NK-92 (cell line): ENCODE measurements around the gene PPP5C.
"Not testable (repeated sequence)": the region's sequence is repeated elsewhere in the genome, so short reads cannot be mapped to it uniquely, and the experiment has no call there.

Experiments
- DNase-seq: peaks from one replicate; lab custom pipeline; 2025; ENCODE audit not compliant: unreplicated experiment; lab: John Stamatoyannopoulos, UW

The PPP5C gene

GRCh38 chr19:46346821-46347571, at the start of gene PPP5C:
Gene PPP5C (plus strand): TSS chr19:46347087. CDS start chr19:46347097, 10 bp downstream.
- no peak for DNase-seq

GRCh38 chr19:46297700-46298478, 49.0 kb upstream of the PPP5C start:
- no peak for DNase-seq

- DNase-seq: no peak
Measured at GRCh38 chr19:46298479-46299003, 48.3 kb upstream of the PPP5C start.

- no peak for DNase-seq
Measured at GRCh38 chr19:46299004-46299509, 47.8 kb upstream of the PPP5C start.

GRCh38 chr19:46299695-46300094, 47.2 kb upstream of the PPP5C start:
- no peak for DNase-seq

GRCh38 chr19:46303322-46303690, 43.6 kb upstream of the PPP5C start:
- DNase-seq: no peak

- DNase-seq: no peak
Measured at GRCh38 chr19:46303691-46304397, 43.0 kb upstream of the PPP5C start.

- no peak for DNase-seq
Measured at GRCh38 chr19:46306501-46306900, 40.4 kb upstream of the PPP5C start.

- no peak for DNase-seq
Measured at GRCh38 chr19:46308510-46308909, 38.4 kb upstream of the PPP5C start.

GRCh38 chr19:46309056-46309455, 37.8 kb upstream of the PPP5C start:
- DNase-seq: no peak

GRCh38 chr19:46311444-46311843, 35.4 kb upstream of the PPP5C start:
- no peak for DNase-seq

- DNase-seq: not testable (repeated sequence)
Measured at GRCh38 chr19:46313540-46314469, 33.1 kb upstream of the PPP5C start.

GRCh38 chr19:46317339-46317738, 29.5 kb upstream of the PPP5C start:
- DNase-seq: no peak

- no peak for DNase-seq
Measured at GRCh38 chr19:46319613-46320012, 27.3 kb upstream of the PPP5C start.

GRCh38 chr19:46320559-46320958, 26.3 kb upstream of the PPP5C start:
- no peak for DNase-seq

GRCh38 chr19:46321653-46322052, 25.2 kb upstream of the PPP5C start:
- DNase-seq: no peak

GRCh38 chr19:46323227-46323626, 23.7 kb upstream of the PPP5C start:
- not testable (repeated sequence) for DNase-seq

- no peak for DNase-seq
Measured at GRCh38 chr19:46324277-46324676, 22.6 kb upstream of the PPP5C start.

GRCh38 chr19:46326608-46327007, 20.3 kb upstream of the PPP5C start:
- no peak for DNase-seq

- DNase-seq: no peak
Measured at GRCh38 chr19:46328079-46328478, 18.8 kb upstream of the PPP5C start.
